Spinal cord (tissue), 10 donors: ENCODE results near the gene LCE1E. TPM values are rescaled to one million over a fixed set of nuclear protein-coding genes. Genes with fewer than 3 reads are reported as not detected.

Source experiments
- DNase-seq, 6 donors: peaks; one replicate each; pipeline versions ENCODE4 v3.0.0 to v3.0.0-alpha.2; 2013 to 2015; ENCODE audit warnings: low spot score in 6 of 6, low read depth in 4 of 6
- H3K27ac ChIP-seq: one replicate; pipeline ENCODE4 v1.5.1; 2013; ENCODE audit warnings: low read depth, low read length, control low read depth
- H3K27me3 ChIP-seq: one replicate; pipeline ENCODE4 v1.6.1; 2013; ENCODE audit warnings: low read length; ENCODE audit not compliant: control insufficient read depth, insufficient read depth
- H3K36me3 ChIP-seq: one replicate; pipeline ENCODE4 v1.6.1; 2013; ENCODE audit warnings: low read length; ENCODE audit not compliant: control insufficient read depth, insufficient read depth
- H3K4me1 ChIP-seq: one replicate; pipeline ENCODE4 v1.6.1; 2013; ENCODE audit warnings: low read length; ENCODE audit not compliant: control insufficient read depth, insufficient read depth
- H3K4me3 ChIP-seq: one replicate; pipeline ENCODE4 v1.5.1; 2013; ENCODE audit warnings: low read depth, low read length, control low read depth
- H3K9me3 ChIP-seq: one replicate; pipeline ENCODE4 v1.6.1; 2013; ENCODE audit warnings: low read length; ENCODE audit not compliant: control insufficient read depth, insufficient read depth
- WGBS: methylation state at CpG from one replicate; pipeline ENCODE4 v1.1.5; 2013; ENCODE audit warnings: missing lambda C conversion rate; ENCODE audit not compliant: insufficient coverage; 5-methylcytosine and 5-hydroxymethylcytosine counted together
- polyA plus RNA-seq, 2 donors: library from polyadenylated mRNA; unstranded; fragments of 120-200 nt; gene quantifications; one replicate each; pipeline ENCODE4 v1.2.1, GENCODE V29; 2013; ENCODE audit not compliant: insufficient read length in 2 of 2
- total RNA-seq, 2 donors: library from RNA; depleted of rRNA in 1 of 2; stranded (reverse); fragments of 120-200 nt in 1 of 2; fragments of >200 nt in 1 of 2; gene quantifications; one replicate each; pipeline versions ENCODE4 v1.2.3 to v1.2.4, GENCODE V29; 2013 to 2014
- donor health status: healthy.

The LCE1E gene
- total and polyA plus RNA-seq, 4 donors, result not detected

GRCh38 chr1:152774875-152775274 lies 11.2 kb upstream of the LCE1E start, which contains the start of gene LCE1F:
TSS of gene LCE1F (plus strand) at chr1:152775140. CDS start at chr1:152776372, 1,232 bp downstream.
- 75% methylated on average over 6 of the region's 6 CpGs for WGBS
- DNase-seq, result no peak
- Histone ChIP-seq H3K4me1 (no peaks in the 10 kb centered on the region), H3K36me3 (no peaks in the 10 kb centered on the region), H3K27me3 (no peaks in the 10 kb centered on the region), H3K27ac (no peak within 1 kb of the TSS), H3K4me3 (no peak within 1 kb of the TSS), H3K9me3 (no peaks in the 10 kb centered on the region)

- Histone ChIP-seq H3K36me3 (no peaks in the 10 kb centered on the region), H3K4me1 (no peaks in the 10 kb centered on the region), H3K9me3 (no peaks in the 10 kb centered on the region), H3K4me3 (no peak overlapping the region), H3K27ac (no peak overlapping the region), H3K27me3 (no peaks in the 10 kb centered on the region)
- 90% methylated on average over 11 of the region's 11 CpGs for WGBS
- DNase-seq, result no peak
Observed at GRCh38 chr1:152776361-152776760, 9.7 kb upstream of the LCE1E start.

GRCh38 chr1:152777510-152778137 lies 8.4 kb upstream of the LCE1E start:
- DNase-seq, result no peak
- no peak overlapping the region for H3K27ac ChIP-seq
- no peaks in the 10 kb centered on the region for H3K4me1 ChIP-seq
- no peaks in the 10 kb centered on the region for H3K9me3 ChIP-seq
- WGBS, result 90% methylated on average over 1 of the region's 4 CpGs
- H3K27me3 ChIP-seq, result no peaks in the 10 kb centered on the region
- no peak overlapping the region for H3K4me3 ChIP-seq
- no peaks in the 10 kb centered on the region for H3K36me3 ChIP-seq

- DNase-seq, result no peak
- WGBS, result 86% methylated on average over 1 of the region's 2 CpGs
- H3K9me3 ChIP-seq, result no peaks in the 10 kb centered on the region
- peaks cover 4% of the 10 kb centered on the region for H3K4me1 ChIP-seq
- no peaks in the 10 kb centered on the region for H3K36me3 ChIP-seq
- no peaks in the 10 kb centered on the region for H3K27me3 ChIP-seq
- H3K27ac ChIP-seq, result no peak overlapping the region
- no peak overlapping the region for H3K4me3 ChIP-seq
Observed at GRCh38 chr1:152783095-152783494, 3.0 kb upstream of the LCE1E start.

GRCh38 chr1:152795686-152796085 lies 9.6 kb downstream of the LCE1E start:
- H3K4me3 ChIP-seq, result no peak overlapping the region
- no peak overlapping the region for H3K27ac ChIP-seq
- H3K36me3 ChIP-seq, result no peaks in the 10 kb centered on the region
- peaks cover 10% of the 10 kb centered on the region for H3K4me1 ChIP-seq
- DNase-seq, result peak in 4 of 6 donors; percentile 7 to 80 (median 25)
- no peaks in the 10 kb centered on the region for H3K27me3 ChIP-seq
- no peaks in the 10 kb centered on the region for H3K9me3 ChIP-seq
- 14% methylated on average over 4 of the region's 4 CpGs for WGBS

GRCh38 chr1:152796421-152796820 lies 10.4 kb downstream of the LCE1E start, which contains the start of gene LCE1D:
TSS of gene LCE1D (plus strand) at chr1:152796721. CDS start at chr1:152797795, 1,074 bp downstream.
- H3K4me1 ChIP-seq, result peaks cover 10% of the 10 kb centered on the region
- no peaks in the 10 kb centered on the region for H3K36me3 ChIP-seq
- H3K27me3 ChIP-seq, result no peaks in the 10 kb centered on the region
- no peak for DNase-seq
- no peaks in the 10 kb centered on the region for H3K9me3 ChIP-seq
- no peak within 1 kb of the TSS for H3K4me3 ChIP-seq
- H3K27ac ChIP-seq, result no peak within 1 kb of the TSS
- WGBS, result 60% methylated on average over 1 of the region's 3 CpGs

GRCh38 chr1:152801333-152801732 lies 15.3 kb downstream of the LCE1E start:
- WGBS, result 100% methylated on average over 1 of the region's 1 CpG
- no peak for DNase-seq
- H3K27me3 ChIP-seq, result no peaks in the 10 kb centered on the region
- no peaks in the 10 kb centered on the region for H3K9me3 ChIP-seq
- H3K36me3 ChIP-seq, result no peaks in the 10 kb centered on the region
- no peak overlapping the region for H3K27ac ChIP-seq
- peaks cover 9% of the 10 kb centered on the region for H3K4me1 ChIP-seq
- no peak overlapping the region for H3K4me3 ChIP-seq

- Histone ChIP-seq H3K4me3 (no peak within 1 kb of the TSS), H3K27ac (no peak within 1 kb of the TSS), H3K27me3 (no peaks in the 10 kb centered on the region), H3K4me1 (no peaks in the 10 kb centered on the region), H3K36me3 (no peaks in the 10 kb centered on the region), H3K9me3 (no peaks in the 10 kb centered on the region)
- WGBS, result 90% methylated on average over 2 of the region's 3 CpGs
- DNase-seq, result no peak
Observed at GRCh38 chr1:152806576-152806975, 20.5 kb downstream of the LCE1E start, which contains the start of gene LCE1C. TSS of gene LCE1C (minus strand) at chr1:152806651. CDS start at chr1:152805478, 1,173 bp downstream.

- Histone ChIP-seq H3K36me3 (no peaks in the 10 kb centered on the region), H3K4me1 (no peaks in the 10 kb centered on the region), H3K27ac (no peak overlapping the region), H3K27me3 (no peaks in the 10 kb centered on the region), H3K9me3 (no peaks in the 10 kb centered on the region), H3K4me3 (no peak overlapping the region)
- DNase-seq, result no peak
- 73% methylated on average over 2 of the region's 2 CpGs for WGBS
Observed at GRCh38 chr1:152811050-152811449, 25.0 kb downstream of the LCE1E start.

GRCh38 chr1:152811671-152812070 lies 25.6 kb downstream of the LCE1E start, which contains the start of gene LCE1B:
TSS of gene LCE1B (plus strand) at chr1:152811971. CDS start at chr1:152812447, 476 bp downstream.
- Histone ChIP-seq H3K4me1 (no peaks in the 10 kb centered on the region), H3K27ac (no peak within 1 kb of the TSS), H3K27me3 (no peaks in the 10 kb centered on the region), H3K36me3 (no peaks in the 10 kb centered on the region), H3K4me3 (no peak within 1 kb of the TSS), H3K9me3 (no peaks in the 10 kb centered on the region)
- DNase-seq, result no peak
- no CpG with 5 or more reads among the region's 2 CpGs for WGBS
